Measurements from ENCODE around the gene RALGPS1.

DNA sequence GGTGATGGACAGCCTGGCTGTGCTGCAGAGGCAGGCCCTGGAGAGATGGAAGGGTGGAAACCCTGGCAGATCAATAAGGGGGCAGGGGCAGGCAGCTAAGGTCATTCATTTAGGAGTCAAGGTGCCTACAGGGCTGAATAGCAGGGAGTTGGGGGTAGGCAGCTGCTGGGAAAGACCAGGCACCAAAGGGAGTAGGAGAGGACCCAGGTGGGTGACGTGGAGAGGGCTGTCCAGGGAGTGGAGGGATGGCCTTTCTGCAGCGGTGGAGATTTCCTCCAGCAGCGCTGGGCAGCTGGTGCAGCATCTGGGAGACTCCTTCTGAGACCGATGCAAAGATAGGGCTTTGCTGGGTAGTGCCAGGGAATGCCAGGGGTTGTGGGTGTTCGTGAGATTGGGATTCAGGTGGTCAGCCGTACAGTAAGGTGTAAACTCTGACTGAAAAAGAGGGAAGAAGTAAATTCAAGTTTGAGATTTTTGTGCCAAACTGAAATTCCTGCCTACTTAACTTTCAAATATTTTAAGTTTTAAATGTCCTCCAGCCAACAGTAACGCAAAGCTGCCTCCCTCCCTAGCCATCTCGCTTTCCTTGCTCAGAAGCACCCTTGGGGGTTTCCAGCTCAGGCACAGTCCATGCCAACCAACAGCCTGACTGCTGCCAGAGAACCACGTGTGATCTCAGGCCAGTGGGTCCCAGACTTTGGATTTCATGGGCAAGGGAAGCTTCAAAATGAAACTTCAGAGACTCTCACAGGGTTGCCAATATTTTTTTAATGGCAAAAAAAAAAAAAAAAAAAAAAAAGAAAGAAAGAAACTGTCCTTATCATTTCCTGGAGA is 226.5 kb downstream of the RALGPS1 start:
- TF ChIP-seq, protein P1, sequence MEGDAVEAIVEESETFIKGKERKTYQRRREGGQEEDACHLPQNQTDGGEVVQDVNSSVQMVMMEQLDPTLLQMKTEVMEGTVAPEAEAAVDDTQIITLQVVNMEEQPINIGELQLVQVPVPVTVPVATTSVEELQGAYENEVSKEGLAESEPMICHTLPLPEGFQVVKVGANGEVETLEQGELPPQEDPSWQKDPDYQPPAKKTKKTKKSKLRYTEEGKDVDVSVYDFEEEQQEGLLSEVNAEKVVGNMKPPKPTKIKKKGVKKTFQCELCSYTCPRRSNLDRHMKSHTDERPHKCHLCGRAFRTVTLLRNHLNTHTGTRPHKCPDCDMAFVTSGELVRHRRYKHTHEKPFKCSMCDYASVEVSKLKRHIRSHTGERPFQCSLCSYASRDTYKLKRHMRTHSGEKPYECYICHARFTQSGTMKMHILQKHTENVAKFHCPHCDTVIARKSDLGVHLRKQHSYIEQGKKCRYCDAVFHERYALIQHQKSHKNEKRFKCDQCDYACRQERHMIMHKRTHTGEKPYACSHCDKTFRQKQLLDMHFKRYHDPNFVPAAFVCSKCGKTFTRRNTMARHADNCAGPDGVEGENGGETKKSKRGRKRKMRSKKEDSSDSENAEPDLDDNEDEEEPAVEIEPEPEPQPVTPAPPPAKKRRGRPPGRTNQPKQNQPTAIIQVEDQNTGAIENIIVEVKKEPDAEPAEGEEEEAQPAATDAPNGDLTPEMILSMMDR (IDR thresholded peaks at IDR 0.05; ENCODE audit: poor library complexity) = no peak
- no peak for TF ChIP-seq EZH2 (IDR thresholded peaks at IDR 0.05; ENCODE audit: borderline replicate concordance)
- TF ChIP-seq EZH2phosphoT487 (IDR thresholded peaks at IDR 0.05; ENCODE audit: low read depth, severe bottlenecking, unreplicated experiment) = no peak
